HCEC 1CT (cell line): ENCODE measurements around the gene FRRS1.

Experiments used
- DNase-seq: peaks from one replicate; pipeline ENCODE4 v3.0.0-alpha.2; 2017

The FRRS1 gene

GRCh38 chr1:99727575-99728185, 38.8 kb downstream of the FRRS1 start:
- peak; percentile 50 for DNase-seq

GRCh38 chr1:99726818-99727217, 39.6 kb downstream of the FRRS1 start:
- DNase-seq = no peak

- no peak for DNase-seq
Measured at GRCh38 chr1:99726407-99726806, 40.0 kb downstream of the FRRS1 start.

- no peak for DNase-seq
Measured at GRCh38 chr1:99725996-99726395, 40.4 kb downstream of the FRRS1 start.

- DNase-seq = no peak
Measured at GRCh38 chr1:99723251-99723650, 43.2 kb downstream of the FRRS1 start.

- DNase-seq = no peak
Measured at GRCh38 chr1:99717005-99717404, 49.4 kb downstream of the FRRS1 start.

- DNase-seq = no peak
Measured at GRCh38 chr1:99713006-99713405, 53.4 kb downstream of the FRRS1 start.

GRCh38 chr1:99710994-99711393, 55.4 kb downstream of the FRRS1 start:
- no peak for DNase-seq

- DNase-seq = peak; percentile 54
Measured at GRCh38 chr1:99707535-99708142, 58.8 kb downstream of the FRRS1 start.

GRCh38 chr1:99705385-99705784, 61.0 kb downstream of the FRRS1 start:
- no peak for DNase-seq

- DNase-seq = no peak
Measured at GRCh38 chr1:99704356-99704816, 62.0 kb downstream of the FRRS1 start.

- DNase-seq = no peak
Measured at GRCh38 chr1:99702221-99702620, 64.2 kb downstream of the FRRS1 start.

GRCh38 chr1:99700020-99700419, 66.4 kb downstream of the FRRS1 start:
- DNase-seq = no peak

GRCh38 chr1:99697580-99697979, 68.9 kb downstream of the FRRS1 start:
- no peak for DNase-seq

GRCh38 chr1:99696616-99697015, 69.8 kb downstream of the FRRS1 start:
- no peak for DNase-seq

GRCh38 chr1:99691175-99691574, 75.3 kb downstream of the FRRS1 start:
- DNase-seq = no peak

GRCh38 chr1:99685516-99686180, 80.8 kb downstream of the FRRS1 start:
- peak; percentile 89 for DNase-seq

- DNase-seq = peak; percentile 77
Measured at GRCh38 chr1:99682291-99682751, 84.1 kb downstream of the FRRS1 start.

- no peak for DNase-seq
Measured at GRCh38 chr1:99681583-99681982, 84.9 kb downstream of the FRRS1 start.

- no peak for DNase-seq
Measured at GRCh38 chr1:99680270-99680669, 86.2 kb downstream of the FRRS1 start.

GRCh38 chr1:99677416-99677815, 89.0 kb downstream of the FRRS1 start:
- no peak for DNase-seq

- DNase-seq = no peak
Measured at GRCh38 chr1:99676876-99677275, 89.6 kb downstream of the FRRS1 start.

GRCh38 chr1:99675994-99676393, 90.4 kb downstream of the FRRS1 start:
- no peak for DNase-seq

- no peak for DNase-seq
Measured at GRCh38 chr1:99675292-99675691, 91.1 kb downstream of the FRRS1 start.
